Stimulated activated CD4-positive, alpha-beta T cell treated with anti-CD3 and anti-CD28 coated beads, Interleukin-1b, Interleukin-23, amount 100 ng/mL, for 48 hours (primary cell): ENCODE results near the gene TUBA4B.

Experiments used
- DNase-seq: peaks from one replicate; pipeline ENCODE4 v3.0.0-alpha.2; 2020

The TUBA4B gene

DNA sequence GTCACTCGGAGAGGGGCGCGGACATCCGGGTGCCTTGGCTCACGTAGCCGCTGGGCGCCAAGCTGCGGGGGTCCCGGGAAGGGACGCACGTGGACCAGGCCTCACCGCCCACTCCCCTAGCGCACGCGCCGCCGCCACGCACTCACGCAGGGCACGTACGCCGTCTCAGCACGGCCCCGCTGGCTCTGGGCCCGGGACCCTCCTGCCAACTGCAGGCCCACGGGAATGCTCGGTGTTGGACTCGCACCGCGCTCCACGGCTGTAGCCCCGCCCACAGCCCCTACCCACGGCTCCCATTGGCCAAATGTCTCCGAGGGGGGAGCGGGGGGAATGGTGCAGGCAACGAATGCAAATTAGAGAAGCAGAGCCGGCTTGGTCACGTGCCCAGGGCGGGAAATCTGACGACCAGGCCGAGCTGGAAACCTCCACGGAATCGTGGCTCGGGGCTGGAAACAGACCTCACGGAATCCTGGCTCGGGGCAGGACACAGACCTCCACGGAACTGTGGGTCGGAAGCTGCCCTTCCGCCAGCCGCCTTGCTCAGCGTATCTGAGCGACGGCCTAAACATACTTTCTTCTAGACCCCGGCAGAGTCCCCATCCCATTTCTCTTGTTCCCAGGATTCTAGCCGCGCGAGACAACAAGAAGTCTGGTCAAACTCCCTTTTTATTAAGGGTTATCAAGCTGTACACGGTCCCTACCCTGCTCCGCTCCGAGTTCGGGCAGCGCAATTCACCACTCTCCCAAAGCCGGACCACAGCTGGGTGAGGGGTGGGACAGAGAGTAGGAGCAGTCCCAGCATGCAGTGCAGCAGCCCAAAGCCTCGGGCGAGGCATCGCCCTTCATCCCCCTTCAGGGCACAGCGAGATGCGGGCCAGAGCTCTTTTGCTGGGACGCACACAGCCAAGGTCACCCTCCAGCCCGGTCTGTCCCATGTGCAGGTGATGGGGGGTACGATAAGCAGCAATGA lies 34.0 kb upstream of the TUBA4B start, which contains the start of gene ABCB6:
Gene ABCB6 (minus strand): TSS at position 227 of the 970 bp plus-strand sequence. CDS start 285 bp downstream, outside the sequence.
- peak; percentile 91 for DNase-seq

DNA sequence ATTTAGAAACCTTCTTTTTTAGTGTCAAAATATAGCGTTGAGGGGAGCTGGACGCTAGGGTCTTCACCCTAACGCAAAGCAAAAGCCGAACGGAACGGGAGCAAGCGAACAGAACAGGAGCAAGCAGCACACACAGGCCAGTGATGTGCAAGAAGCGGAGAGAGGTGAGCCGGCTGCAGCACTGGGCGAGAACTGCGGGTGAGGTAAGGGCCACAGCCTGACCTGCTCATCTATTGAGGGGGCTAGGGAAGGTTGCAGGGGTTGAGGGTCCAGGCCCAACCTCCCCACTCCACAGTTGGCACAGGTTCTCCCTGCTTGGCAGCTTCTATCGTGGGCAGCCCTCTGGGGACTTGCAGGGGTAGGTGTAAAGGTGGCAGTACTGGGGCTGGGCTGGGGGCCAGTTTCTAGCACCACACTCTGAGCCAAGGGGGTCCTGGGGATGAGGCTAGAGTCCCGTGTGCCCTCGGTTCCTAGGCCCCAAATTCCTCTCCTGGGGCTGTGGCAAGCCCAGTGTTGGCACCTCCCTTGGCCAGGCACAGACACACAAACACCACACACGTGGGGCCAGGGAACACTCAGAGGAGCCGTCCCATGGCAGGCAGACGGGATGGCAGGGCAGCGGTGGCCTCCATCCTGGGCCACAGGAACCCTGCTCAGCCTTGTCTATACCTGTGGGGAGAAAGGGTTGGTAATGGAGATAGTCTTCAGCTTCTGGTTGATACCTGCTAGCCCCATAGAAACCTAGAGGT lies 33.1 kb upstream of the TUBA4B start:
- no peak for DNase-seq

DNA sequence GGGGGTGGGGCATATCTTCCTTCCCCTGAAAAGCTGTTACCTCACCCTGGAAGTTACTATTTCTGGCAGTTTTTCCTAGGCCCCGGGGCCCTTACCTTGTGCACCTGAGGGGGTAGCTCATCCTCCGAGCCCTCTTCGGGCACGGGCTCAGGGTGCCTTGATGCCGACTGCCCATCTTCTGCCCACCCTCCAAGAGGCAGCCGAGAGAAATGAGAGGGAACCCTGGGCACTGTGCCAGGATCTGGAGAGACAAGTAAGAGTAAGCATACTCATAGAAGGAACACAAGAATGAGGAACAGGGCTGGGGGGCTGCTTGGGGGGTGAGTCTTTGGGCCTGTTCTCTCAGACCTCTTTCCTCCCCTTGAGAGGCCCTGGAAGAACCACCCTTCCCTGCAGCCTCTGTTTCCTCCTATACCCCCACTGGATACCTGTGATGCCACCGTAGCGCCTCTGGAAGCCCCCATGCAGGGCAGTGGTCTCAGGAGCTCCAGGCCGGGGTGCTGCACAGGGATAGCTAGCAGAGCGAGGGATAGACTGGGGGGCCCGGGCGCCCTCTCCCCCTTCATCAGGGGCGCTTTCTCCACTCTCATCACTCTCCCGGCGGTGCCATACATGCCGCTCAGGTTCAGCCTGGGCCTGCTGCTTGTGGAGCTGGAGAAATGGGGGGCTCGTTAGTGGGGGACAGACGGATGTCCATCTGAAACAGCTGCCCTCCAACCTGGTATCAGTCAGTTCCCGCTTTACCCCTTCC lies 32.2 kb upstream of the TUBA4B start:
- no peak for DNase-seq

DNA sequence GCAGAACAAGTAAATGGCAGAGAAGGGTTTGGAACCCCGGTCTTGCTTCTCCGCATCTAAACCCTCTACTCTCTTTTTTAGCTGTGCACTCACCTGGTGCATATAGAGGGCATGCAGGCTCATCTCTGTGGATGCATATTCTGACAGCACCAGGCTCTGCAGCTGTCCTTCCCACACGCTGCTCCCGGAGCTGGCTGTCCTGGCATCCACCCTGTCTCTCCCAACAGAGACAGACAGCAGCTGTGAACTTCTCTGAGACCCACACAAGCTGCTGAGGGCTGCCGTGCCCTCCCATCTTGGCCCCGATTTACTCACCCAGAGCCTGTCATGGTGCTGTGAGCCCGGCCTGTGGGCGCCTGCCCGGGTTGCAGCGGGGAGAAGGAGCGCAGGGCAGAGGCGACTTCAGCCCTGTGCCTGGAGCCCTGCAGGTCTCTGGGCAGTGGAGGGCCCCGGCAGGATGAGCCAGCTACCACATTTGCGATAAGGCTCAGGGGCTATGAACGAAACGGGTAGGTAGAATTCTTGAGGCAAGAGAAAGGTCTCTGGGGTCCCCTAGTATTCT lies 31.0 kb upstream of the TUBA4B start:
- no peak for DNase-seq

DNA sequence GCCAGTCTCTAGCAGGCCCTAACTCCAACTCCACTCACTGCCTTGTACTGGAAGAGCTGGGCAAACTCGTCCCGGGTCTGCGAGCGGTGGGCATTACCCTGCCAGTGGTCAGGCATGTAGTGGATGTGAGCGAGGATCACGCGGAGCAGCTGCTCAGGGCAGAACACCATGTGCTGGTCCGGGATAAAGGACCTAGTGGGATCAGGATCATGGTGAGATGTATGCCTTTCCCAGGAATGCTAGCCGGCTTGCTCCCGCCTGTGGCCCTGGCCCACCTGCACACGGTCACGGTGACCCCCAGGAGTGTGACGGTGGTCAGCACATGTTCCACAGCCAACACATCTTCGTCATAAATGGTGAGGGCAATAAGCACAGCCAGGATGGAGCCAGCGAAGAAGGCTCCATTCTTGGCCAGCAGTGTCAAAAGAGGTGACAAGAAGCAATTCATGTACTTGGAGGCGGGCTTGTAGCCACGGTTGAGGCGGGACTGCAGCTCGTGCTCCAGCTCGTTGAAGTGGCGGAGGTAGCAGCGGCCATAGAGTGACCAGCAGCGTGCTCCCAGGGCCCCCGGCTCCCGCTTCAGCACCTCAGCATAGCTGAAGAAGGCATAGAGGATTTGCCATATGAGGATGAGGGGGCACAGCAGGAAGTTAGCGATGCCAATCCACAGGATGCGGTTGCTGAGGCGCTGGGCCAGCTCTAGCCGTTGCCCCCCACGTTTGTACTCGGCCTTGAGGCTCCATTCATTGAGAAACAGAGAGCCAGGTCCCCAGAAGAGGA lies 29.0 kb upstream of the TUBA4B start:
- DNase-seq, result no peak

DNA sequence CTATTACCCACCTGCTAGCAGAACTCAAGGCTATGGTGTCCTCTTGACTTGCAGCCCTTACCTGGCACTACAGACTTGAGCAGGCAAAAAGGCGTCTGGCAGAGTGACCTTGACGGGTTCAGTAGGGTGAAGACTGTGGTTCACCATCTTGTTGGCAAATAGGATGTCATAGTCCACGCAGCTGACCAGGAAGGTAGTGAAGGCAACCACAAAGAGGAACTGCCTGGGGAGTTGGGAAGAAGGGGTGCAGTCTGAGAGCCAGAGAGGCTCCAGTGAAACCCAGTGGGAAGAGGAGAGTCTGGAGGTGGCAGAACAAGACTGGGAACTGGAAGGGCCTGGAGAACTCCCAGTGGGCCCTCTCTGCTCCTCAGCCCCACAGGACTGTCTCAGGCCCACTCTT lies 27.7 kb upstream of the TUBA4B start:
- DNase-seq, result no peak

DNA sequence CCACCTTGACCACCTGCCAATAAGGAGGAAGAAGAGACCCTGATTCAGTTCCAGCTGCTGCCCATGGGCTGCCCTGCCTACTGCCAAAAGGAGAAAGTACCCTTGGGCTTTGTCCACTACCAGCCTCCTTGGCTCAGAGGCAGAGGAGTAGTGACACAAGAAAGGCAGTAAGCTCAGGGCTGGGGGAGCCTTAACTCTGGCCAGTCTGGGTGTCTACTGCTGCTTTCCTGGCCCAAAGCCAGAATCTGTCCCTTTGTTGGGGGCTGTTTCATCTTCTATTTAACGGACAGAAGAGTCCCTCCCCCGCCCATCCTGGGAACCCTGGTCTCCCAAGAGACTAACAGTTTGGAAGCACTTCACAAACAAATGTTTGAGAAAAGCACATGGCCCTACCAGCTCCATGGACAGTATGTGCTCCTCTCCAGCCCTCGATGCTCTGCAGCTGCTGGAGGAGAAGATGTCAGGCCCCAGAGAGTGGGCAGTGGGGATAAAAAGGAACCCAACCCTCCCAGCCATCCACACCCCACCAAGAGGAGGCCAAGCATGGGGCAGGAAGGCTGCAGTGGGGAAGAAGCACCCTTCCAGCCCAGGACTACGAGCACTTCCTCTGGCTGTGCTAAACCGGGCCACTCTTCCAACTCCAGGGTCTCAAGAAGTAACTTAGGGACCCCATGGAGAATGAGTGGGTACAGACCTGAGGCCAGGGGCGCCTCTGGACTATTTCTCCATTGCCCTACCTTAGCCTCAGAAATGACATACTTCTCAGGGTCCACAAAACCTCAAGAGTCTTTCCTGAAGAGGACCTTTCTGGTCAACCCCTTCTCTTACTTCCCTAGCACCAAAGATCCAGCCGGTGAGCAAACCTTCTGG lies 24.8 kb upstream of the TUBA4B start:
- no peak for DNase-seq

DNA sequence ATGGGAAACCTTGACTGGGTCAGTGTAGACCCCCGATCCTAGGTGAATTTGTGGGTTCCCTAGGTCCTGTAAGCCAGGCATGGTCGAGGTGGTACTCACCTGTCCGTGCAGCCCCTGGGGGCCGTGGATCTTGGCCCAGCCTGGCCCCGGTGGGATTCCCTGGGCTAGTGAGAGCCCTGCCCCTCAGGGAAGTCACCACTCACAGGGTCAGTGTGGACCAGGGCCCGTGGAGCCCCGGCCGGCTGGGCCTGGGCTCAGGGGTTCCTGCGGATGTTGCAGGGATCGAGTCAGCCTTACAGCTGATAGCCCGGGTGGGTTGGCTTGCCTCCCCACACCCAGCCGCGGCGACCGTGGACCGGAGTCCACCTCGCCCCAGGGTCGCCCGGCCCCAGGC lies 24.1 kb upstream of the TUBA4B start:
- DNase-seq, result no peak

DNA sequence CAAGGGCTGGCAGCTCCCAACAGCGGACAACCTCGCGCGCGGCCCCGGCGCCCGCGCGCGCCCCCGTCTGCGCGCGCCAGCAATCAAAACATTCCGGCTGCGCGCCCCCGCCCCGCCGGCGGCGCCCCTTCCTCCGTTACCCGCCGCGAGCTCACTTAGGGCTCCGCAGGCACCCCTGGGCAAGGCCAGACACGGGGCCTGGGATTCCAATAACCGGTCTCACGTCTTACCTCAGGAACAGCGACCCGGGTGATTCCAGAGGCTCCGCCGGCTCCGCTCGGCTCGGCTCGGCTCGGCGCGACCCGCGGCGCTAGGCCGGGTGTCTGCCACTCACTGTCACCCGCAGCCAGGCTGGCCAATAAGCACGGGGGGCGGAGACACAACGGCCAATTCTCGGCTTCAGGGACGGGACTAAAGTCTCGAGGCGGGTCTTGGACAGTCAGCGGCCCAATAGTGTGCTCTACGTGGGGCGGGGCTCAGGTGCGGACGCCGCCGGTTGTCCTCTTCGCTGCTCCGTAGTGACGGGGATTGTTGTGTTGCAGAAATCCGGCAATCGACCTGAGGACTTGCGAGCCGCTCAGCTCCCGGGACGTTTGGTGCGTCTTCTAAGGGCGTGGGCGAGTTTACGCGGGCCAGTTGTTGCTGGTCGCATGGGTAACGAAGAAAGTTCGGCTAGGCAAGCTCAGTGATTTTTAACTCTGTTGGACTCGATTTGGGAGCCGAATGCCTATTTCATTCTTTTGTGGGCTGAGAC lies 23.6 kb upstream of the TUBA4B start, which contains the start of the genes ANKZF1 and ATG9A:
Gene ANKZF1 (plus strand): TSS at position 502 of the 754 bp plus-strand sequence. CDS start 452 bp downstream, outside the sequence.
Gene ATG9A (minus strand): TSS at position 332 of the 754 bp plus-strand sequence. CDS start 1,612 bp downstream, outside the sequence.
- peak; percentile 99 for DNase-seq

DNA sequence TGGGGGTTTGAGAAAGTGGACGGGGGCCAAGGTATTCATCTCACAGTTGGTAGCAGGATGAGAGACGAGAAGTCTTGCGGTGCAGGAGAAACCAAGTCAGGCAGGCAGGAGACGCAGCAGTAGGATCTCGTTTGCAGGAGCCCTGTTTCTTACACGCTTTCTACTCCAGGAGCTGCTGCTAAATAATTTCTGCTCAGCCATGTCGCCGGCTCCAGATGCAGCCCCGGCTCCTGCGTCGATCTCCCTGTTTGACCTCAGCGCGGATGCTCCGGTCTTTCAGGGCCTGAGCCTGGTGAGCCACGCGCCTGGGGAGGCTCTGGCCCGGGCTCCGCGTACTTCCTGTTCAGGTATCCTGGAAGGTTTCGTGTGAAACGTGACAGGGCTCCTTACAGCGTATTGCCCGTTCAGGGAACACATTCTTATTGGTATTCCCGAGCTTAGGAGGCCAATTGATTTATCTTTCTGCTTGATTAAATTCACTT lies 22.9 kb upstream of the TUBA4B start:
- peak; percentile 67 for DNase-seq

DNA sequence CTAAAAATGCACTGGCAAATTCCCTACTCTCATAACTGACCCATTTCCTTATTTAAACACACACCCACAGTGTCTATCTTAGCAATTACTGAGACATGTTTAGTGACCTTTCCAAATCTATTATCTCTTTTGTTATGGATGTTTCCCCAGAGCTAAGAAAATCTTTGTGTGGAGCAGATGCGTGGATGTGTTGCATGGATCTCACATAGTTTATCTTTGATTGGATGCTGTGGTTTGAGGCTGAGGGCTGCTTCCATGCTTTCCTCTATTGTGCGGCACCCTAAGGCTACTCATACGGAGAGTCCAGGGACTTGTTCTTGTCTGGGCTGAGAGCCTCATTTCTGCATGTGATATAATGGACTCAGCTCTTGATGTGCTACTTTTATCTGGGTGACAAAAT lies 18.7 kb upstream of the TUBA4B start:
- no peak for DNase-seq

DNA sequence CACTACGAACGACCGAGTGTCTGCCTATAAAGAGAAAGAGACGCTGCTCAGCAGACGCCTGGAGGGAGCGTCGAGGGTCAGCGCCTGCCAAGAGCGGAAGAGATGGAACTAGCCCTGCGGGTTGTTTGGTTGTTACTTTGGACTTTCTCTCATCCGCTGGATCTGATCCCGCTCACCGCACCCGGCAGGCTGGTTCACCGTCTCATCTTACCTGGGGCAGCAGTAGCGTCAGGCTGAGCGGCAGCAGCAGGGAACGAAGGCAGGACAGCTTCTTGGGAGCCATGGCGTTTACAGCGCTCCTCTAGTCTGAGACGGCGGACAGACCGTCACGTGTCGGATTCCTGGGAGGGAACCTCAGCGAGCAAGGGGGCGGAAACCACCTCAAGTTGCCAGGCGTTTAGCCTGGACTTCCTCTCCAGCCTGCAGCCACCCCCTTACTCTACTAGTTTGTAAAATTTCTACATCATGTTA lies 9.7 kb upstream of the TUBA4B start:
- no peak for DNase-seq

DNA sequence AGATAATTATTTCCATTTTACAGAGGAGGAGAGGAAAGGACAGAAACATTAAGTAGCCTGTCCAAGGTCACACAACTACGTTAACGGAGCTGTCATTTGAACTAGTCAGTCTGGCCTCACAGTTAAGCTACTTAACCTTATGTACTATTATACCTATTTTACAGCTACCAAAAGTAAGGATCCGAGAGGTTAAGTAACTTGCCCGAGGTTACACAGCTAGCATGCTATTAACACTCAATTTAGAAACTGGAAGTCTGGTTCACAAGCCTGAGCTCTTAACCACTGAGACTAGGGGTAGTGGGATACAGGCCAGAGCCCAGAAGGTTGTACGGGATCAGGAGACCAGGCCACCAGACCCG lies 8.3 kb upstream of the TUBA4B start:
- DNase-seq, result no peak

DNA sequence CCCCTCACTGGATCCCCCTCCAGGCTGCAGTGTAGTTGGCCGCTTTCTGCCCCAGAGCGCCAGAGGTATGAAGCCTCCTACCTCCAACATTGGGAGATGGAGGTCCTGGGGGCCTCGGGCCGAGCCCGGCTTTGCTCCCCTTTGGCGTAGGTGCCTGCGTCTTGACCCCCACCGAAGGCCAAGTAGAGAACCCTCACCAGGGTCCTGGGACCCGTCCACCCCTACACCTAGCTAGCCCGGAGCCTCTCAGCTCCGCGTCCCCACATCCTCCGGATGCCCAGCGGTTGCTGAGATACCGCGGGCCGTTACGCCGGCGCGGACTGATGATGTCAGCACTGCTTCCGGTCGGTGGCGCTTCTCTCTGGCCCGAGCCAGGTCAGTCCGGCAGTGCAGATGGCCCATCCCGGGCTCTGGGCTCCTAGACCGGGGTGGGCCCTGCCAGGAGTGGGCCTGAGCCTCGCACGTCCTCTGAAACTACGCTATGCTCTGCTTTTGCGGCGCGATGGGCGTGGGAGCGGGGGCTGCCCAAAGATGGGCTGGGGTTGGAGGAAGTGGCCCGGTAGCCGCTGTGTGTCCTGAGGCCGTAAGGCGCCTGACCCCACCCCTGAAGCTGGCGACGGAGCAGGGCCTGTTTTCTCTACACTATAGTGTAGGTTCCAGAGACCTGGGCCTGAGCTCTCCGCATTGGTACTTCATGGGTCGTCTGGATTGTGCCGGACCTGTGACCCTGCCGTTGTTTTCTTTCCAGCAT lies 7.7 kb upstream of the TUBA4B start, which contains the start of the genes GLB1L and STK16:
Gene GLB1L (minus strand): TSS at position 297 of the 751 bp plus-strand sequence. CDS start 1,871 bp downstream, outside the sequence.
Gene STK16 (plus strand): TSS at position 332 of the 751 bp plus-strand sequence. CDS start 521 bp downstream, outside the sequence.
- peak; percentile 87 for DNase-seq

DNA sequence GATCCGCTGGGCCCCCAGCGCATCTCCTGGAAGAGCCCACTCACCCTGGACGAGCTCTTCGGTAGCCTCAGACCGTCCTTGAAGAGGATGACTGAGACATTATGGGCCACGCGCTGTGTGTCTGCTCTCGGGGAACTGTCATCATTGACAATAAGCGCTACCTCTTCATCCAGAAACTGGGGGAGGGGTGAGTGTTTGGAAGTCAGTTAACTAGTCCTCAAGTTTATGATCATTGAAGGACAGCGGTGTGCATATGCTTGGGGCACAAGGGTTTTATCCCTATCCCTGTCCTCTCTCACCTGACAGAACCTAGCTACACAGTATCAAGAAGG lies 7.2 kb upstream of the TUBA4B start:
- no peak for DNase-seq

DNA sequence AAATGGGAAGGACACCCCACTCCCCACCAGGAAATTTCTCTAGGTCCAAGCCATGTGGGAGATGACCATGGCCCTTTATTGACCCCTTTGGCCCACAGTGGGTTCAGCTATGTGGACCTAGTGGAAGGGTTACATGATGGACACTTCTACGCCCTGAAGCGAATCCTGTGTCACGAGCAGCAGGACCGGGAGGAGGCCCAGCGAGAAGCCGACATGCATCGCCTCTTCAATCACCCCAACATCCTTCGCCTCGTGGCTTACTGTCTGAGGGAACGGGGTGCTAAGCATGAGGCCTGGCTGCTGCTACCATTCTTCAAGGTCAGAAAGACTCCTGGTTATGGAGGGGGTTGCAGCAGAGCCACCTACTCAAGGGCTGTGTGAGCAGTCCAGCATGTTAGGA lies 6.5 kb upstream of the TUBA4B start:
- DNase-seq, result no peak

DNA sequence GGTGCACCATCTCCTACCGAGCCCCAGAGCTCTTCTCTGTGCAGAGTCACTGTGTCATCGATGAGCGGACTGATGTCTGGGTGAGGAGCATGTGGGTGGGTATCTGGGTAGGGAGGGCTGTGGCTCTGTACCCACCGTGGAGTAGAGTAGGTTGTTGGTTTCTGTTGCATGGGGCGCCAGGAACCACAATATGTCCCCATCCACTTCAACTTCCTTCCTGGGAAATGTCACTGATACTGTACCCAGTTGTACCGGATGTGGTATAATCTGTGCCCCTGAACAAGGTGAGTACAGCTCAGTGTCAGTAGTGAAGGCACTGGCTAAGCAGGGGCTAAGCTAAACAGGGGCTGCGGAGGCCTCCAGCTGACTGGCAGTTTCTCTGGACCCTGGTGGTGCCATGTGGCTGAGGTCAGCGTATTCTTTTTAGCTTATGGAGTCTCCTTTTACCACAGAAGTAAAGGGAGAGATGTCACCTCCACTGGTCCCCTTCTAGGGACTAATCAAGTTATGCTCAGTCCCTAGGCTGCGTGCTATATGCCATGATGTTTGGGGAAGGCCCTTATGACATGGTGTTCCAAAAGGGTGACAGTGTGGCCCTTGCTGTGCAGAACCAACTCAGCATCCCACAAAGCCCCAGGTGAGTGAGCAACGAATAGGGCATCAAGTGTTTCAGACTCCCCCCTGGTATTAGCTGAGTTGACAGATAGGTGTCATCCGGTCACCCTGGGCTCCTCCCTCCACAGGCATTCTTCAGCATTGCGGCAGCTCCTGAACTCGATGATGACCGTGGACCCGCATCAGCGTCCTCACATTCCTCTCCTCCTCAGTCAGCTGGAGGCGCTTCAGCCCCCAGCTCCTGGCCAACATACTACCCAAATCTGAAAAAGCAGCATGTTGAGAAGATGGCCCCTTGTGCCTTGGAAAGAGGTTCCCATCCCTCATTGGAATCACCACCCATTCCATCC lies 5.1 kb upstream of the TUBA4B start:
- peak; percentile 70 for DNase-seq

DNA sequence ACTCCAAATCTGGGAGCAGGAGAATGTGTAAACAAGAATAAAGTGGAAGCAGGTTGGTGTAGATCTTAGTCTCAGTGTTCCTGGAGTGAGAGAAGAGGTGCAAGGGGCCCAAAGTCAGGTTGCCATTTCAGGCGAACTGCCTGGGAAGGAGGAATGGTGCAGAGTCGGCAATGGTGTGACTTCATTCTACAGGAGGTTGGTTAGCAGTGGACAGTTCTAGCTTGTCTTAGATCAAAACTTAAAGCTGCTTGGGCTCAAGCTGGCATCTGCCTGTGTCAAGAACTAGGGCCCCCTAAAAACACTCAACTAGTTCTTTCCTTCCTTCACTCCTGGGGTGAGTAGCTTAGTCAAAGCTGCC lies 4.2 kb upstream of the TUBA4B start:
- no peak for DNase-seq
